OCI-LY7 (cell line): ENCODE data around the gene AKAP7.

Experiments
- CTCF ChIP-seq: fragments of 200-600 bp; sonication (generic); conservative IDR thresholded peaks from 2 replicates; pipeline ENCODE4 v1.5.1; 2014; ENCODE audit warnings: mild to moderate bottlenecking, antibody characterized with exemption, low read length, moderate library complexity, mixed read lengths
- EZH2phosphoT487 ChIP-seq: fragments of 200-600 bp; sonication (generic); IDR thresholded peaks from 2 replicates; pipeline ENCODE4 v1.6.1; 2018; ENCODE audit warnings: low read depth, borderline replicate concordance, mild to moderate bottlenecking, mixed run types, antibody characterized with exemption, low read length, moderate library complexity, mixed read lengths

GRCh38 chr6:131277591-131277990 lies 142.3 kb downstream of the AKAP7 start:
- TF ChIP-seq CTCF (no peak), EZH2phosphoT487 (no peak)
